Measurements from ENCODE around the gene SMAD2.

GRCh38 chr18:47847635-47848034 lies 82.8 kb downstream of the SMAD2 start:
- TF ChIP-seq POLR2A (IDR thresholded peaks at IDR 0.05) (no peak), CTCF (IDR thresholded peaks at IDR 0.05) (no peak)

Data from thyroid gland (tissue), 4 donors.